Heart left ventricle (tissue), 16 donors: ENCODE results near the gene KCND1. TPM values are rescaled to one million over a fixed set of nuclear protein-coding genes. Genes with fewer than 3 reads are reported as not detected.
A peak's percentile ranks its signal among the peaks of the same experiment; 100 is the strongest.

ENCODE experiments used
- ATAC-seq, 4 donors: fragments of 200-7000 bp; cut with Tn5 transposase; one replicate each; pipeline ENCODE4 v1.9.1; 2020 to 2022; ENCODE audit warnings: moderate library complexity in 4 of 4, mild to moderate bottlenecking in 3 of 4, moderate number of reproducible peaks in 1 of 4
- DNase-seq, 5 donors: peaks; one replicate each; pipeline ENCODE4 v3.0.0-alpha.2; 2020
- H3K27ac ChIP-seq, 12 donors: fragments of 200-600 bp; sonication (generic) in 4 of 12; one replicate each; pipeline versions ENCODE4 v1.5.0 to v1.8.0; 2016 to 2022; ENCODE audit warnings: mild to moderate bottlenecking in 2 of 12
- H3K27me3 ChIP-seq, 9 donors: fragments of 200-600 bp; sonication (generic) in 2 of 9; one replicate each; pipeline versions ENCODE4 v1.5.1 to v1.8.0; 2016 to 2022; ENCODE audit warnings: mild to moderate bottlenecking in 3 of 9
- H3K36me3 ChIP-seq, 9 donors: fragments of 200-600 bp; sonication (generic) in 2 of 9; one replicate each; pipeline versions ENCODE4 v1.5.0 to v1.8.0; 2018 to 2022; ENCODE audit warnings: mild to moderate bottlenecking in 2 of 9
- H3K4me1 ChIP-seq, 12 donors: fragments of 200-600 bp; sonication (generic) in 4 of 12; one replicate each; pipeline versions ENCODE4 v1.5.0 to v1.8.0; 2016 to 2022; ENCODE audit warnings: mild to moderate bottlenecking in 3 of 12
- H3K4me3 ChIP-seq, 12 donors: fragments of 200-600 bp; sonication (generic) in 4 of 12; one replicate each; pipeline versions ENCODE4 v1.5.0 to v1.8.0; 2017 to 2022; ENCODE audit warnings: mild to moderate bottlenecking in 9 of 12, moderate library complexity in 4 of 12
- H3K9me3 ChIP-seq, 12 donors: fragments of 200-600 bp; sonication (generic) in 4 of 12; one replicate each; pipeline versions ENCODE4 v1.5.0 to v1.8.0; 2016 to 2022; ENCODE audit warnings: mild to moderate bottlenecking in 1 of 12
- CTCF ChIP-seq, 12 donors: fragments of 200-600 bp; sonication (generic) in 4 of 12; IDR thresholded peaks; one replicate each; pipeline versions ENCODE4 v1.5.0 to v1.8.0; 2018 to 2022; ENCODE audit warnings: antibody characterized with exemption in 12 of 12, mild to moderate bottlenecking in 5 of 12
- POLR2A ChIP-seq, 2 donors: fragments of 450-650 bp; IDR thresholded peaks; one replicate each; pipeline ENCODE4 v1.6.1; 2017; ENCODE audit warnings: antibody characterized with exemption in 2 of 2, mild to moderate bottlenecking in 2 of 2, moderate library complexity in 2 of 2
- WGBS, 4 donors: extraction: QIAGEN DNeasy Blood & Tissue Kit in 2 of 4; methylation state at CpG; one replicate each; pipeline versions ENCODE4 v1.1.5 to v1.1.7; 2013 to 2018; 5-methylcytosine and 5-hydroxymethylcytosine counted together
- intact Hi-C, 10 donors: fragments of 100-400 bp; cut with DNase I; formaldehyde crosslinking; loops; one replicate each; pipeline versions ENCODE4 v1.11.1 to v1.14.2; 2022
- polyA plus RNA-seq, 2 donors: library from polyadenylated mRNA; stranded (reverse); fragments of 200-250 nt; gene quantifications; one replicate each; pipeline ENCODE4 v1.2.3, GENCODE V29; 2013
- total RNA-seq, 9 donors: library from RNA; depleted of rRNA in 2 of 9; stranded (reverse); fragments of >200 nt in 2 of 9; fragmentation: NEBNext Ultra II Directional in 3 of 9; extraction: Animal tissue kit (Norgen Biotek cat#: 25700) in 3 of 9; gene quantifications; one replicate each; pipeline versions ENCODE4 v1.1.0 to v1.2.4, GENCODE V29; 2016 to 2023
- donor health status: ischemic (EF 13 %, LVEDD 7.1; RV severe dilation, severe dysfunction).
- donor health status: healthy with polysubstance abuse.
- donor health status: DM: no; HTN: yes; CAD: no.
- donor health status: DM: no; HTN: no; CAD: no.
- donor health status: ischemic (EF 25% LVEDD 6.9; RV normal size, moderate dysfunction).
- donor health status: ischemic (EF 25% LVEDD 5.7; RV mildly dilated, moderate dysfunction).
- donor health status: healthy.
- donor health status: DM: yes; HTN: yes; CAD: no.
- donor health status: ischemic (EF 35%, LVEDD 5.7; RV mildly dilated, moderate dysfunction).
- donor health status: nonischemic (EF 11% LVEDD 7.7; RV severe dilation, severe dysfunction).
- donor health status: DM: yes; HTN: yes; CAD: no.
- donor health status: PGD.
- donor health status: ischemic (EF 29% LVEDD 5.4; RV normal size, mild dysfunction).
- donor health status: nonischemic (EF 23%, LVEDD 6.1; RV moderate dilation, normal function).

The KCND1 gene
- total and polyA plus RNA-seq, 11 donors: 0.09 to 1.5 (median 0.29) TPM

- Histone ChIP-seq H3K4me3 (peak overlapping the region in 1 of 12 donors; percentile 8), H3K27me3 (no peaks in the 10 kb centered on the region), H3K27ac (no peak overlapping the region), H3K9me3 (peaks cover 0 to 7% (median 0%) of the 10 kb centered on the region in 12 donors), H3K4me1 (peaks cover 0 to 27% (median 5%) of the 10 kb centered on the region in 12 donors), H3K36me3 (peaks cover 0 to 17% (median 0%) of the 10 kb centered on the region in 9 donors)
- DNase-seq: no peak
- whole genome bisulfite sequencing, 4 donors: 88 to 92% (median 90%) methylated on average over 8 to 13 of the region's 13 CpGs
- intact Hi-C loops: loop anchor here in 2 of 10 donors (5.0 to 10.0 kb wide), 3 partner anchors 110 to 240 kb away; partner anchors contain the start of genes HDAC6 (in 1 of the 2) and TFE3 (in 1 of the 2)
- TF ChIP-seq POLR2A (IDR thresholded peaks at IDR 0.05) (no peak), CTCF (IDR thresholded peaks at IDR 0.05) (no peak)
- no peak for ATAC-seq
Observed at GRCh38 chrX:48914593-48915493, 56.8 kb downstream of the KCND1 start.

- Histone ChIP-seq H3K4me1 (peaks cover 0 to 27% (median 5%) of the 10 kb centered on the region in 12 donors), H3K9me3 (peaks cover 0 to 7% (median 0%) of the 10 kb centered on the region in 12 donors), H3K27me3 (no peaks in the 10 kb centered on the region), H3K4me3 (no peak overlapping the region), H3K36me3 (peaks cover 0 to 21% (median 0%) of the 10 kb centered on the region in 9 donors), H3K27ac (no peak overlapping the region)
- intact Hi-C loops: loop anchor here in 1 of 10 donors (10.0 kb wide), 2 partner anchors 109 to 239 kb away; partner anchors contain the start of gene HDAC6
- no peak for DNase-seq
- no peak for ATAC-seq
- TF ChIP-seq CTCF (IDR thresholded peaks at IDR 0.05) (no peak), POLR2A (IDR thresholded peaks at IDR 0.05) (no peak)
- 88 to 93% (median 90%) methylated on average over 5 of the region's 5 CpGs for WGBS, 4 donors
Observed at GRCh38 chrX:48913605-48914366, 57.9 kb downstream of the KCND1 start.

GRCh38 chrX:48911412-48912182 is 60.0 kb downstream of the KCND1 start, which contains the start of gene SLC35A2:
TSS of gene SLC35A2 (minus strand) at chrX:48911646. CDS start at chrX:48911636, 10 bp downstream.
- peak; percentile 78 to 88 (median 84) for DNase-seq
- TF ChIP-seq POLR2A (IDR thresholded peaks at IDR 0.05): peak in 1 of 2 donors; percentile 58
- no peak for TF ChIP-seq CTCF (IDR thresholded peaks at IDR 0.05)
- peak; percentile 57 to 94 (median 89) for ATAC-seq
- WGBS, 4 donors: 0 to 40% (median 20%) methylated on average over 55 to 60 of the region's 60 CpGs
- H3K27me3 ChIP-seq: no peaks in the 10 kb centered on the region
- peaks cover 0 to 12% (median 5%) of the 10 kb centered on the region in 12 donors for H3K4me1 ChIP-seq
- H3K27ac ChIP-seq: peak within 1 kb of the TSS in 11 of 12 donors; percentile 31 to 82 (median 76)
- peaks cover 0 to 21% (median 0%) of the 10 kb centered on the region in 9 donors for H3K36me3 ChIP-seq
- H3K4me3 ChIP-seq: peak within 1 kb of the TSS; percentile 24 to 91 (median 70)
- intact Hi-C loops: loop anchor here in 1 of 10 donors (10.0 kb wide), 2 partner anchors 107 to 237 kb away; partner anchors contain the start of gene HDAC6
- peaks cover 0 to 7% (median 0%) of the 10 kb centered on the region in 12 donors for H3K9me3 ChIP-seq

Other genes starting within 250 kb of the KCND1 start
- gene GLOD5, start 210.1 kb downstream of the KCND1 start, total RNA-seq: not detected
- not detected for gene GLOD5, start 210.1 kb downstream of the KCND1 start, polyA plus RNA-seq
- under 1 TPM in 1 of 9 donors, not detected in 8; 0.16 TPM for gene GATA1, start 185.3 kb downstream of the KCND1 start, total RNA-seq
- gene GATA1, start 185.3 kb downstream of the KCND1 start, polyA plus RNA-seq: not detected
- 10 to 100 TPM; 27.7 to 48.6 (median 36.9) TPM for gene HDAC6, start 169.8 kb downstream of the KCND1 start, total RNA-seq
- gene HDAC6, start 169.8 kb downstream of the KCND1 start, polyA plus RNA-seq: 10 to 100 TPM; 30.3 to 44.4 TPM
- not detected for gene ERAS, start 145.3 kb downstream of the KCND1 start, total RNA-seq
- gene ERAS, start 145.3 kb downstream of the KCND1 start, polyA plus RNA-seq: not detected
- gene PCSK1N, start 136.2 kb downstream of the KCND1 start, total RNA-seq: 1 to 10 TPM in 2 of 9 donors, under 1 TPM in 1, not detected in 6; 0.67 to 3.9 (median 1.1) TPM
- gene PCSK1N, start 136.2 kb downstream of the KCND1 start, polyA plus RNA-seq: not detected
- gene TIMM17B, start 74.1 kb downstream of the KCND1 start, total RNA-seq: 10 to 100 TPM; 57.1 to 86.9 (median 71.0) TPM
- 10 to 100 TPM; 74.0 to 91.0 TPM for gene TIMM17B, start 74.1 kb downstream of the KCND1 start, polyA plus RNA-seq
- 10 to 100 TPM; 45.3 to 67.0 (median 52.9) TPM for gene PQBP1, start 73.9 kb downstream of the KCND1 start, total RNA-seq
- 10 to 100 TPM; 88.0 to 99.0 TPM for gene PQBP1, start 73.9 kb downstream of the KCND1 start, polyA plus RNA-seq
- gene SLC35A2, start 60.2 kb downstream of the KCND1 start, total RNA-seq: 10 to 100 TPM; 10.5 to 23.3 (median 14.4) TPM
- 10 to 100 TPM in 1 of 2 donors, 1 to 10 TPM in 1; 6.1 to 28.5 TPM for gene SLC35A2, start 60.2 kb downstream of the KCND1 start, polyA plus RNA-seq
- gene PIM2, start 52.8 kb downstream of the KCND1 start, total RNA-seq: 10 to 100 TPM in 2 of 9 donors, 1 to 10 TPM in 7; 2.3 to 13.3 (median 3.5) TPM
- 1 to 10 TPM; 2.0 to 5.4 TPM for gene PIM2, start 52.8 kb downstream of the KCND1 start, polyA plus RNA-seq
- gene OTUD5, start 14.2 kb downstream of the KCND1 start, total RNA-seq: 10 to 100 TPM; 17.6 to 31.1 (median 24.6) TPM
- 10 to 100 TPM; 17.2 to 32.7 TPM for gene OTUD5, start 14.2 kb downstream of the KCND1 start, polyA plus RNA-seq
- gene GRIPAP1, start 30.4 kb upstream of the KCND1 start, total RNA-seq: 10 to 100 TPM; 11.4 to 41.6 (median 18.9) TPM
- gene GRIPAP1, start 30.4 kb upstream of the KCND1 start, polyA plus RNA-seq: 10 to 100 TPM; 20.2 to 20.4 TPM
- 10 to 100 TPM; 14.9 to 61.2 (median 23.6) TPM for gene TFE3, start 71.5 kb upstream of the KCND1 start, total RNA-seq
- gene TFE3, start 71.5 kb upstream of the KCND1 start, polyA plus RNA-seq: 10 to 100 TPM; 12.1 to 57.8 TPM
- gene CCDC120, start 87.2 kb upstream of the KCND1 start, total RNA-seq: 1 to 10 TPM in 6 of 9 donors, under 1 TPM in 3; 0.48 to 3.3 (median 1.1) TPM
- under 1 TPM; 0.95 to 0.97 TPM for gene CCDC120, start 87.2 kb upstream of the KCND1 start, polyA plus RNA-seq
- gene PRAF2, start 102.2 kb upstream of the KCND1 start, total RNA-seq: 10 to 100 TPM in 5 of 9 donors, 1 to 10 TPM in 4; 8.0 to 24.0 (median 10.9) TPM
- gene PRAF2, start 102.2 kb upstream of the KCND1 start, polyA plus RNA-seq: 10 to 100 TPM; 18.7 to 20.7 TPM
- 10 to 100 TPM; 49.2 to 98.5 (median 68.5) TPM for gene WDR45, start 108.0 kb upstream of the KCND1 start, total RNA-seq
- 10 to 100 TPM; 65.1 to 89.9 TPM for gene WDR45, start 108.0 kb upstream of the KCND1 start, polyA plus RNA-seq
- gene GPKOW, start 151.9 kb upstream of the KCND1 start, total RNA-seq: 10 to 100 TPM; 17.5 to 30.9 (median 19.4) TPM
- 10 to 100 TPM in 1 of 2 donors, 1 to 10 TPM in 1; 8.9 to 29.5 TPM for gene GPKOW, start 151.9 kb upstream of the KCND1 start, polyA plus RNA-seq
- gene MAGIX, start 190.9 kb upstream of the KCND1 start, total RNA-seq: 1 to 10 TPM; 2.6 to 7.1 (median 3.3) TPM
- gene MAGIX, start 190.9 kb upstream of the KCND1 start, polyA plus RNA-seq: 1 to 10 TPM; 2.9 to 6.7 TPM
- 100 to 1,000 TPM in 3 of 9 donors, 10 to 100 TPM in 6; 22.4 to 155 (median 50.4) TPM for gene PLP2, start 200.1 kb upstream of the KCND1 start, total RNA-seq
- gene PLP2, start 200.1 kb upstream of the KCND1 start, polyA plus RNA-seq: 100 to 1,000 TPM in 1 of 2 donors, 10 to 100 TPM in 1; 63.0 to 373 TPM
- 10 to 100 TPM in 2 of 9 donors, 1 to 10 TPM in 7; 6.6 to 12.7 (median 9.3) TPM for gene PRICKLE3, start 214.5 kb upstream of the KCND1 start, total RNA-seq
- gene PRICKLE3, start 214.5 kb upstream of the KCND1 start, polyA plus RNA-seq: 10 to 100 TPM in 1 of 2 donors, 1 to 10 TPM in 1; 6.5 to 13.2 TPM
- gene SYP, start 228.3 kb upstream of the KCND1 start, total RNA-seq: 1 to 10 TPM in 6 of 9 donors, under 1 TPM in 3; 0.49 to 2.7 (median 1.1) TPM
- 1 to 10 TPM; 1.3 to 3.7 TPM for gene SYP, start 228.3 kb upstream of the KCND1 start, polyA plus RNA-seq